Lower lobe of right lung (tissue), 2 donors: ENCODE results near the gene SEMA6D. TPM values are rescaled to one million over a fixed set of nuclear protein-coding genes. Genes with fewer than 3 reads are reported as not detected.

Experiments used
- ATAC-seq, 2 donors: fragments of 200-7000 bp; cut with Tn5 transposase; one replicate each; pipeline ENCODE4 v1.9.1; 2020 to 2022; ENCODE audit warnings: mild to moderate bottlenecking in 2 of 2, moderate library complexity in 2 of 2
- DNase-seq: peaks from one replicate; pipeline ENCODE4 v3.0.0-alpha.2; 2020
- H3K27ac ChIP-seq: fragments of 200-600 bp; one replicate; pipeline ENCODE4 v1.8.0; 2022
- H3K27me3 ChIP-seq: fragments of 200-600 bp; one replicate; pipeline ENCODE4 v1.8.0; 2022; ENCODE audit warnings: low read depth
- H3K36me3 ChIP-seq: fragments of 200-600 bp; one replicate; pipeline ENCODE4 v1.8.0; 2022; ENCODE audit warnings: mild to moderate bottlenecking
- H3K4me1 ChIP-seq: fragments of 200-600 bp; one replicate; pipeline ENCODE4 v1.8.0; 2022
- H3K4me3 ChIP-seq: fragments of 200-600 bp; one replicate; pipeline ENCODE4 v1.8.0; 2022; ENCODE audit warnings: mild to moderate bottlenecking
- H3K9me3 ChIP-seq: fragments of 200-600 bp; one replicate; pipeline ENCODE4 v1.8.0; 2022
- CTCF ChIP-seq: fragments of 200-600 bp; IDR thresholded peaks from one replicate; pipeline ENCODE4 v1.8.0; 2022; ENCODE audit warnings: antibody characterized with exemption, mild to moderate bottlenecking
- intact Hi-C: fragments of 100-400 bp; cut with DNase I; formaldehyde crosslinking; loops from one replicate; pipeline ENCODE4 v1.11.0; 2022
- total RNA-seq: library from RNA; stranded (reverse); fragmentation: NEBNext Ultra II Directional; extraction: Animal tissue kit (Norgen Biotek cat#: 25700); gene quantifications from one replicate; pipeline ENCODE4 v1.2.1, GENCODE V29; 2021
- donor health status: DM: no; HTN: yes; CAD: no; lungs with severe emphysema.

The SEMA6D gene
- total RNA-seq, 1 donor from 2014 or later, result 10.2 TPM

GRCh38 chr15:47725051-47725450 lies 7.7 kb downstream of the SEMA6D start:
- DNase-seq (no peak), ATAC-seq (no peak)
- intact Hi-C loops, result no loop called here
- H3K4me1 ChIP-seq, result peaks cover 15% of the 10 kb centered on the region
- H3K27me3 ChIP-seq, result no peaks in the 10 kb centered on the region
- no peak overlapping the region for H3K27ac ChIP-seq
- H3K4me3 ChIP-seq, result no peak overlapping the region
- no peaks in the 10 kb centered on the region for H3K36me3 ChIP-seq
- H3K9me3 ChIP-seq, result no peaks in the 10 kb centered on the region
- TF ChIP-seq CTCF, result no peak

- H3K27me3 ChIP-seq, result no peaks in the 10 kb centered on the region
- no peaks in the 10 kb centered on the region for H3K36me3 ChIP-seq
- peaks cover 15% of the 10 kb centered on the region for H3K4me1 ChIP-seq
- no peak overlapping the region for H3K27ac ChIP-seq
- no peak for TF ChIP-seq CTCF
- ATAC-seq, result peak; percentile 59 to 82
- H3K9me3 ChIP-seq, result no peaks in the 10 kb centered on the region
- H3K4me3 ChIP-seq, result no peak overlapping the region
- DNase-seq, result no peak
- intact Hi-C loops, result no loop called here
These were observed 8.6 kb downstream of the SEMA6D start for GRCh38 chr15:47725906-47726305.

GRCh38 chr15:47726399-47726823 lies 9.1 kb downstream of the SEMA6D start:
- H3K27ac ChIP-seq, result no peak overlapping the region
- no peak for DNase-seq
- H3K36me3 ChIP-seq, result no peaks in the 10 kb centered on the region
- H3K9me3 ChIP-seq, result no peaks in the 10 kb centered on the region
- intact Hi-C loops, result no loop called here
- H3K27me3 ChIP-seq, result no peaks in the 10 kb centered on the region
- peaks cover 15% of the 10 kb centered on the region for H3K4me1 ChIP-seq
- ATAC-seq, result peak in 1 of 2 donors; percentile 80
- TF ChIP-seq CTCF, result no peak
- H3K4me3 ChIP-seq, result no peak overlapping the region

- Histone ChIP-seq H3K9me3 (no peaks in the 10 kb centered on the region), H3K4me1 (peaks cover 15% of the 10 kb centered on the region), H3K36me3 (no peaks in the 10 kb centered on the region), H3K27ac (no peak overlapping the region), H3K27me3 (no peaks in the 10 kb centered on the region), H3K4me3 (no peak overlapping the region)
- no peak for DNase-seq
- intact Hi-C loops, result no loop called here
- TF ChIP-seq CTCF, result no peak
- no peak for ATAC-seq
These were observed 9.8 kb downstream of the SEMA6D start for GRCh38 chr15:47727137-47727536.

- no peak for TF ChIP-seq CTCF
- ATAC-seq, result no peak
- intact Hi-C loops, result no loop called here
- H3K36me3 ChIP-seq, result no peaks in the 10 kb centered on the region
- H3K4me1 ChIP-seq, result peaks cover 15% of the 10 kb centered on the region
- H3K27ac ChIP-seq, result no peak overlapping the region
- H3K27me3 ChIP-seq, result no peaks in the 10 kb centered on the region
- DNase-seq, result no peak
- no peaks in the 10 kb centered on the region for H3K9me3 ChIP-seq
- H3K4me3 ChIP-seq, result no peak overlapping the region
These were observed 10.4 kb downstream of the SEMA6D start for GRCh38 chr15:47727676-47728075.

GRCh38 chr15:47728426-47728825 lies 11.1 kb downstream of the SEMA6D start:
- Histone ChIP-seq H3K27ac (no peak overlapping the region), H3K27me3 (no peaks in the 10 kb centered on the region), H3K4me3 (no peak overlapping the region), H3K9me3 (no peaks in the 10 kb centered on the region), H3K36me3 (no peaks in the 10 kb centered on the region), H3K4me1 (peaks cover 15% of the 10 kb centered on the region)
- DNase-seq (no peak), ATAC-seq (no peak)
- intact Hi-C loops, result no loop called here
- no peak for TF ChIP-seq CTCF
